Kidney epithelial cell (primary cell): ENCODE data around the gene TENM4. TPM values are rescaled to one million over a fixed set of nuclear protein-coding genes. Genes with fewer than 3 reads are reported as not detected.

Experiments used
- DNase-seq: peaks from one replicate; pipeline ENCODE4 v3.0.0-alpha.2; 2010; ENCODE audit warnings: low read depth
- H3K27me3 ChIP-seq: 2 replicates; pipeline ENCODE4 v1.6.0; 2011; ENCODE audit warnings: low read length; ENCODE audit not compliant: control insufficient read depth, insufficient read depth
- H3K36me3 ChIP-seq: 2 replicates; pipeline ENCODE4 v1.5.1; 2011; ENCODE audit warnings: low read length; ENCODE audit not compliant: control insufficient read depth, insufficient read depth
- H3K4me3 ChIP-seq: 2 replicates; pipeline ENCODE4 v1.5.1; 2011; ENCODE audit warnings: low read depth, mild to moderate bottlenecking, control low read depth, low read length
- CTCF ChIP-seq: IDR thresholded peaks from 2 replicates; pipeline ENCODE4 v1.5.1; 2011; ENCODE audit warnings: mild to moderate bottlenecking, moderate library complexity, low read length, control low read depth, inconsistent platforms; ENCODE audit not compliant: insufficient read depth, poor library complexity, severe bottlenecking
- total RNA-seq: library from RNA; depleted of rRNA; stranded (reverse); fragments of >200 nt; gene quantifications from 2 replicates; pipeline ENCODE4 v1.2.3, GENCODE V29; 2015

TENM4 gene
- total RNA-seq, 1 donor from 2014 or later: 35.3 TPM

GRCh38 chr11:78909386-78909785 is 531.4 kb downstream of the TENM4 start:
- Histone ChIP-seq H3K27me3 (no peaks in the 10 kb centered on the region), H3K4me3 (no peak overlapping the region), H3K36me3 (no peaks in the 10 kb centered on the region)
- no peak for TF ChIP-seq CTCF
- DNase-seq: no peak

- no peaks in the 10 kb centered on the region for H3K36me3 ChIP-seq
- no peaks in the 10 kb centered on the region for H3K27me3 ChIP-seq
- no peak overlapping the region for H3K4me3 ChIP-seq
- TF ChIP-seq CTCF: no peak
- DNase-seq: peak; percentile 28
Observed at GRCh38 chr11:78907636-78908035, 533.2 kb downstream of the TENM4 start.

GRCh38 chr11:78906566-78906965 is 534.3 kb downstream of the TENM4 start:
- H3K4me3 ChIP-seq: no peak overlapping the region
- no peak for DNase-seq
- no peaks in the 10 kb centered on the region for H3K36me3 ChIP-seq
- H3K27me3 ChIP-seq: no peaks in the 10 kb centered on the region
- no peak for TF ChIP-seq CTCF

- no peaks in the 10 kb centered on the region for H3K36me3 ChIP-seq
- no peak overlapping the region for H3K4me3 ChIP-seq
- DNase-seq: no peak
- no peaks in the 10 kb centered on the region for H3K27me3 ChIP-seq
- TF ChIP-seq CTCF: no peak
Observed at GRCh38 chr11:78905756-78906155, 535.1 kb downstream of the TENM4 start.

- TF ChIP-seq CTCF: no peak
- Histone ChIP-seq H3K27me3 (no peaks in the 10 kb centered on the region), H3K4me3 (no peak overlapping the region), H3K36me3 (no peaks in the 10 kb centered on the region)
- no peak for DNase-seq
Observed at GRCh38 chr11:78902771-78903507, 537.9 kb downstream of the TENM4 start.

GRCh38 chr11:78901831-78902230 is 539.0 kb downstream of the TENM4 start:
- H3K36me3 ChIP-seq: no peaks in the 10 kb centered on the region
- DNase-seq: no peak
- TF ChIP-seq CTCF: no peak
- H3K27me3 ChIP-seq: no peaks in the 10 kb centered on the region
- H3K4me3 ChIP-seq: no peak overlapping the region
